K562 (cell line): ENCODE results near the gene ZNF69. TPM values are rescaled to one million over a fixed set of nuclear protein-coding genes. Genes with fewer than 3 reads are reported as not detected.

Source experiments
- ATAC-seq: fragments of 200-7000 bp; cut with Tn5 transposase; 3 replicates; pipeline ENCODE4 v1.9.1; 2020; ENCODE audit warnings: moderate library complexity
- BruUV-seq: library from RNA; stranded (reverse); fragments of 400-500 nt; replicated peaks from 2 replicates; lab custom pipeline; 2021; lab: Mats Ljungman, UMichigan
- CTCF ChIA-PET: fragments of 300-600 bp; formaldehyde crosslinking; extraction: SDS; loops from one replicate; lab custom pipeline; 2021; ENCODE audit warnings: low intra/inter-chr PET ratio; lab: Yijun Ruan, JAX
- POLR2A ChIA-PET: fragments of 300-600, 350-650 bp; sonication (Branson Sonifier 250); formaldehyde crosslinking; extraction: SDS; loops from one replicate; lab custom pipeline; 2021; ENCODE audit warnings: antibody characterized with exemption, inconsistent platforms; lab: Yijun Ruan, JAX
- DNase-seq, 4 experiments: peaks; one replicate each; pipeline versions ENCODE4 v3.0.0 to v3.0.0-alpha.2; 2011 to 2018; ENCODE audit warnings: low spot score in 3 of 4, mixed read lengths in 3 of 4; ENCODE audit errors: extremely low read depth in 1 of 4
- FAIRE-seq: peaks from 2 replicates; lab custom pipeline; 2011; peaks lifted over from hg19 to GRCh38; lab: Jason Lieb, UNC
- H2AFZ ChIP-seq: 2 replicates; pipeline ENCODE4 v1.6.0; 2011; ENCODE audit warnings: low read depth, low read length, control low read depth, inconsistent platforms
- H3K27ac ChIP-seq: fragments of 200-600 bp; 3 replicates; pipeline ENCODE4 v1.8.0; 2011; ENCODE audit warnings: low read depth, mild to moderate bottlenecking, control low read depth, inconsistent platforms, low read length, moderate library complexity, mixed read lengths; ENCODE audit errors: extremely low read depth
- H3K27me3 ChIP-seq, 2 experiments: fragments of 300-600 bp in 1 of 2; 2 replicates in 1 of 2; 3 replicates in 1 of 2; pipeline versions ENCODE4 v1.6.0 to v1.8.0; 2011; ENCODE audit warnings: inconsistent platforms in 2 of 2, low read length in 2 of 2, mild to moderate bottlenecking in 1 of 2, mixed read lengths in 1 of 2, moderate library complexity in 1 of 2; ENCODE audit not compliant: control insufficient read depth in 2 of 2, insufficient read depth in 2 of 2
- H3K36me3 ChIP-seq: fragments of 300-600 bp; 3 replicates; pipeline ENCODE4 v1.8.0; 2011; ENCODE audit warnings: mild to moderate bottlenecking, low read length, inconsistent platforms; ENCODE audit not compliant: control insufficient read depth, insufficient read depth
- H3K4me1 ChIP-seq, 2 experiments: fragments of 200-600 bp in 1 of 2; replicated peaks in 1 of 2; 2 replicates in 1 of 2; 3 replicates in 1 of 2; pipeline versions ENCODE4 v1.5.1 to v1.8.0; 2011; ENCODE audit warnings: inconsistent platforms in 2 of 2, low read length in 2 of 2, mild to moderate bottlenecking in 1 of 2, mixed read lengths in 1 of 2, moderate library complexity in 1 of 2; ENCODE audit not compliant: control insufficient read depth in 2 of 2, insufficient read depth in 2 of 2
- H3K4me2 ChIP-seq: 2 replicates; pipeline ENCODE4 v1.6.1; 2011; ENCODE audit warnings: low read length, control low read depth, inconsistent platforms, mixed read lengths; ENCODE audit not compliant: insufficient read depth
- H3K4me3 ChIP-seq: fragments of 200-600 bp; sonication (generic), shearing (Covaris generic); 2 replicates; pipeline ENCODE4 v1.5.1; 2016; ENCODE audit warnings: control low read depth, inconsistent platforms
- H3K79me2 ChIP-seq: fragments of 200-600 bp; 3 replicates; pipeline ENCODE4 v1.8.0; 2011; ENCODE audit warnings: low read length, inconsistent platforms; ENCODE audit not compliant: control insufficient read depth, insufficient read depth
- H3K9ac ChIP-seq, 2 experiments: 2 replicates each; pipeline versions ENCODE4 v1.6.0 to v1.6.1; 2011; ENCODE audit warnings: low read depth in 2 of 2, low read length in 2 of 2, control low read depth in 1 of 2, inconsistent platforms in 1 of 2, mild to moderate bottlenecking in 1 of 2, mixed read lengths in 1 of 2; ENCODE audit not compliant: insufficient read depth in 1 of 2
- H3K9me1 ChIP-seq: one replicate; pipeline ENCODE4 v1.6.0; 2011; ENCODE audit warnings: inconsistent platforms, mild to moderate bottlenecking, low read length, moderate library complexity; ENCODE audit not compliant: control insufficient read depth, insufficient read depth
- H3K9me3 ChIP-seq: replicated peaks from 2 replicates; pipeline ENCODE4 v1.5.1; 2011; ENCODE audit warnings: low read depth, low read length, inconsistent platforms; ENCODE audit not compliant: control insufficient read depth, insufficient read depth
- H4K20me1 ChIP-seq: replicated peaks from 2 replicates; pipeline ENCODE4 v1.6.1; 2011; ENCODE audit warnings: low read length, inconsistent platforms, mixed read lengths; ENCODE audit not compliant: control insufficient read depth, insufficient read depth
- ETV5 ChIP-seq: sonication (generic); formaldehyde crosslinking; IDR thresholded peaks from 2 replicates; pipeline ENCODE4 v1.4.0; 2020; ENCODE audit warnings: low read depth, mild to moderate bottlenecking, missing genetic modification reagents
- HNRNPK ChIP-seq: fragments of 200-400 bp; formaldehyde crosslinking; IDR thresholded peaks from one replicate; pipeline ENCODE4 v1.6.1; 2018; ENCODE audit warnings: mild to moderate bottlenecking, low read depth, low read length; ENCODE audit not compliant: poor library complexity, severe bottlenecking
- MBD2 ChIP-seq: sonication (generic); IDR thresholded peaks from 2 replicates; pipeline ENCODE4 v1.6.1; 2016; ENCODE audit warnings: low read depth, borderline replicate concordance
- POLR2A ChIP-seq: fragments of 450-650 bp; conservative IDR thresholded peaks from 2 replicates; pipeline ENCODE4 v1.6.1; 2016
- POLR3A ChIP-seq: IDR thresholded peaks from 2 replicates; pipeline ENCODE4 v1.6.1; 2011; ENCODE audit warnings: borderline replicate concordance, mild to moderate bottlenecking, moderate library complexity; ENCODE audit not compliant: insufficient read length, insufficient read depth; ENCODE audit errors: extremely low read depth
- RB1 ChIP-seq: fragments of 450-650 bp; IDR thresholded peaks from 2 replicates; pipeline ENCODE4 v1.6.1; 2017; ENCODE audit warnings: low read depth, mild to moderate bottlenecking
- SMARCB1 ChIP-seq: IDR thresholded peaks from 2 replicates; pipeline ENCODE4 v1.6.1; 2011; ENCODE audit warnings: improper control_type of control experiment, low read depth; ENCODE audit not compliant: insufficient read length
- TAF1 ChIP-seq: IDR thresholded peaks from 2 replicates; pipeline ENCODE4 v1.6.1; 2011; ENCODE audit warnings: mild to moderate bottlenecking, low read length, moderate library complexity; ENCODE audit not compliant: insufficient read depth, control insufficient read depth, severe bottlenecking; ENCODE audit errors: extremely low read depth
- ZNF318 ChIP-seq, 2 experiments: fragments of 450-650 bp; IDR thresholded peaks; 2 replicates each; pipeline ENCODE4 v1.6.1; 2016; ENCODE audit warnings: mild to moderate bottlenecking in 2 of 2, borderline replicate concordance in 1 of 2, low read depth in 1 of 2, moderate library complexity in 1 of 2
- ZNF518B ChIP-seq: fragments of 250-450 bp; sonication (Bioruptor Pico); IDR thresholded peaks from 2 replicates; pipeline ENCODE4 v1.5.0; 2021; ENCODE audit warnings: mild to moderate bottlenecking, moderate library complexity
- WGBS: fragments of 100-300 bp; shearing (Covaris generic); methylation state at CpG from one replicate; pipeline ENCODE4 v1.1.6; 2016; ENCODE audit warnings: low coverage, mixed read lengths; ENCODE audit not compliant: insufficient coverage; ENCODE audit errors: missing lambda C conversion rate; 5-methylcytosine and 5-hydroxymethylcytosine counted together
- in situ Hi-C: fragments of 300-500 bp; cut with MboI; formaldehyde crosslinking; loops from 4 replicates; pipeline ENCODE4 v1.15.0; 2018; ENCODE audit warnings: inconsistent platforms, mixed read lengths
- intact Hi-C: fragments of 100-400 bp; cut with micrococcal nuclease; formaldehyde crosslinking; loops from 2 replicates; pipeline ENCODE4 v1.14.2; 2022
- polyA plus RNA-seq, 8 experiments: library from polyadenylated mRNA; depleted of rRNA in 4 of 8; stranded (reverse) in 5 of 8; unstranded in 3 of 8; fragments of >200 nt; fragmentation: Nextera tagmentation in 2 of 8; fragmentation: Illumina TruSeq in 1 of 8; extraction: Ambion mirVana in 2 of 8; extraction: Trizol in 1 of 8; gene quantifications; 2 replicates each; pipeline versions ENCODE4 v1.2.1 to v1.2.3, GENCODE V29; 2011 to 2014; ENCODE audit warnings: inconsistent platforms in 1 of 8, missing spikeins in 1 of 8
- total RNA-seq, 7 experiments: library from RNA; depleted of rRNA in 6 of 7; stranded (reverse); fragments of >200 nt in 6 of 7; fragmentation: Illumina TruSeq in 2 of 7; extraction: Trizol in 2 of 7; gene quantifications; 2 replicates each; pipeline versions ENCODE4 v1.2.1 to v1.2.3, GENCODE V29; 2011 to 2021; ENCODE audit warnings: low replicate concordance in 1 of 7

Gene ZNF69
- total and polyA plus RNA-seq, 9 of the 15 experiments (the other 6 are each of a cell fraction or from before 2014, with no cell fraction given): 2.3 to 5.4 (median 3.6) TPM

- Histone ChIP-seq H3K79me2 (peaks cover 82% of the 10 kb centered on the region), H2AFZ (no peak overlapping the region), H3K27ac (no peak overlapping the region), H3K4me2 (no peak overlapping the region), H3K9ac (no peak overlapping the region), H3K9me3 (peaks cover 2% of the 10 kb centered on the region; the same call in 1 of the 2 replicates), H3K9me1 (no peaks in the 10 kb centered on the region), H3K4me3 (no peak overlapping the region), H3K36me3 (peaks cover 47% of the 10 kb centered on the region), H4K20me1 (no peaks in the 10 kb centered on the region), H3K27me3 (no peaks in the 10 kb centered on the region), H3K4me1 (peaks cover 2 to 4% of the 10 kb centered on the region in 2 experiments; a peak in 2 of 5 replicates)
- BruUV-seq: no TSS peak
- CTCF ChIA-PET: no interaction called here
- 67% methylated on average over 3 of the region's 3 CpGs for WGBS
- FAIRE-seq (no peak), ATAC-seq (no peak), DNase-seq (no peak)
- POLR2A ChIA-PET: no interaction called here
- in situ Hi-C loops: no loop called here
- intact Hi-C loops: no loop called here
- TF ChIP-seq TAF1 (no peak), SMARCB1 (no peak), ZNF518B (CRISPR knock-in tag) (no peak), ZNF318 (IDR thresholded peaks at IDR 0.05; ENCODE audit: borderline replicate concordance in 1 of 2, low read depth in 1 of 2) (no peak), RB1 (no peak), HNRNPK (no peak), POLR3A (no peak), ETV5 (no peak), POLR2A (no peak), MBD2 (no peak)
Observed at GRCh38 chr19:11931051-11931450, 43.5 kb downstream of the ZNF69 start.
